ENCODE results near the gene MARK2.

DNA sequence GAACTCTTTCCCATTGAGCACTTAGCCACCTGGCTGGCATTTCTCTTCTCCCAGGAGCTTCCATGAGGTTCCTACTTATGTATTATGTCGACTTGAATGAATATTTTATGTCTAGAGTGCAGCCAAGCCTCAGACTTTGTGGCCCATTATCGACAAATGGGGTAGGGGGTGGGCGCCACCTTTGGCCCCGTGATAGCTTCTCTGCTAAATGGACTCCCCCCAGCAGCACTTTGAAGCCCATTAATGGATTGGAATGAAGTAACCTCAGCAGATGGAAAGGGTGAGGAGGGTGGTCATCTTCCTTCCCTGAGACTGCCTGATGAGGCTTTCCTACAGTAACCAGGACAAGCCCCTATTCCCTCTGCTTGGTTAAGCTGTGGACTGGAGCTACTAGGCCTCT lies 5.9 kb downstream of the MARK2 start:
- TF ChIP-seq, protein P1, sequence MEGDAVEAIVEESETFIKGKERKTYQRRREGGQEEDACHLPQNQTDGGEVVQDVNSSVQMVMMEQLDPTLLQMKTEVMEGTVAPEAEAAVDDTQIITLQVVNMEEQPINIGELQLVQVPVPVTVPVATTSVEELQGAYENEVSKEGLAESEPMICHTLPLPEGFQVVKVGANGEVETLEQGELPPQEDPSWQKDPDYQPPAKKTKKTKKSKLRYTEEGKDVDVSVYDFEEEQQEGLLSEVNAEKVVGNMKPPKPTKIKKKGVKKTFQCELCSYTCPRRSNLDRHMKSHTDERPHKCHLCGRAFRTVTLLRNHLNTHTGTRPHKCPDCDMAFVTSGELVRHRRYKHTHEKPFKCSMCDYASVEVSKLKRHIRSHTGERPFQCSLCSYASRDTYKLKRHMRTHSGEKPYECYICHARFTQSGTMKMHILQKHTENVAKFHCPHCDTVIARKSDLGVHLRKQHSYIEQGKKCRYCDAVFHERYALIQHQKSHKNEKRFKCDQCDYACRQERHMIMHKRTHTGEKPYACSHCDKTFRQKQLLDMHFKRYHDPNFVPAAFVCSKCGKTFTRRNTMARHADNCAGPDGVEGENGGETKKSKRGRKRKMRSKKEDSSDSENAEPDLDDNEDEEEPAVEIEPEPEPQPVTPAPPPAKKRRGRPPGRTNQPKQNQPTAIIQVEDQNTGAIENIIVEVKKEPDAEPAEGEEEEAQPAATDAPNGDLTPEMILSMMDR (IDR thresholded peaks at IDR 0.05; ENCODE audit: low read depth, low read length, poor library complexity, severe bottlenecking): no peak
- no peak for TF ChIP-seq EZH2phosphoT487 (IDR thresholded peaks at IDR 0.05; ENCODE audit: borderline replicate concordance, low read length)

Measured in DOHH2 (cell line).